ENCODE measurements around the gene C22orf39. TPM values are rescaled to one million over a fixed set of nuclear protein-coding genes. Genes with fewer than 3 reads are reported as not detected.

The C22orf39 gene
- total RNA-seq, 1 donor from 2014 or later = 36.4 TPM

GRCh38 chr22:19494001-19494560 is 46.6 kb upstream of the C22orf39 start:
- no peaks in the 10 kb centered on the region for H3K9me3 ChIP-seq
- no peak overlapping the region for H3K27ac ChIP-seq
- H3K4me1 ChIP-seq = no peaks in the 10 kb centered on the region
- intact Hi-C loops (cut with DNase I) = loop anchor here (10.0 kb wide), 1 partner anchor 131 kb away; no protein-coding TSS in a partner anchor
- ATAC-seq = no peak
- H3K36me3 ChIP-seq = no peaks in the 10 kb centered on the region
- no peaks in the 10 kb centered on the region for H3K27me3 ChIP-seq (ENCODE audit: low read depth)
- no peak overlapping the region for H3K4me3 ChIP-seq
- no peak for TF ChIP-seq CTCF (IDR thresholded peaks at IDR 0.05)
- DNase-seq = no peak

GRCh38 chr22:19492504-19493174 is 45.1 kb upstream of the C22orf39 start:
- H3K36me3 ChIP-seq = no peaks in the 10 kb centered on the region
- no peak for DNase-seq
- H3K4me1 ChIP-seq = no peaks in the 10 kb centered on the region
- TF ChIP-seq CTCF (IDR thresholded peaks at IDR 0.05) = no peak
- no peak overlapping the region for H3K4me3 ChIP-seq
- no peak overlapping the region for H3K27ac ChIP-seq
- intact Hi-C loops (cut with DNase I) = loop anchor here (10.0 kb wide), 1 partner anchor 132 kb away; no protein-coding TSS in a partner anchor
- no peaks in the 10 kb centered on the region for H3K9me3 ChIP-seq
- ATAC-seq = no peak
- no peaks in the 10 kb centered on the region for H3K27me3 ChIP-seq (ENCODE audit: low read depth)

GRCh38 chr22:19490628-19491230 is 43.2 kb upstream of the C22orf39 start:
- ATAC-seq (no peak), DNase-seq (no peak)
- H3K36me3 ChIP-seq = no peaks in the 10 kb centered on the region
- TF ChIP-seq CTCF (IDR thresholded peaks at IDR 0.05) = no peak
- H3K4me1 ChIP-seq = no peaks in the 10 kb centered on the region
- intact Hi-C loops (cut with DNase I) = loop anchor here (10.0 kb wide), 1 partner anchor 134 kb away; no protein-coding TSS in a partner anchor
- H3K4me3 ChIP-seq = no peak overlapping the region
- H3K27ac ChIP-seq = no peak overlapping the region
- H3K9me3 ChIP-seq = no peaks in the 10 kb centered on the region
- no peaks in the 10 kb centered on the region for H3K27me3 ChIP-seq (ENCODE audit: low read depth)

GRCh38 chr22:19488884-19489843 is 41.7 kb upstream of the C22orf39 start:
- no peak for DNase-seq
- no peak for ATAC-seq
- intact Hi-C loops (cut with DNase I) = no loop called here
- no peak overlapping the region for H3K4me3 ChIP-seq
- H3K9me3 ChIP-seq = no peaks in the 10 kb centered on the region
- no peaks in the 10 kb centered on the region for H3K27me3 ChIP-seq (ENCODE audit: low read depth)
- H3K27ac ChIP-seq = no peak overlapping the region
- H3K4me1 ChIP-seq = no peaks in the 10 kb centered on the region
- no peak for TF ChIP-seq CTCF (IDR thresholded peaks at IDR 0.05)
- no peaks in the 10 kb centered on the region for H3K36me3 ChIP-seq

GRCh38 chr22:19488285-19488684 is 40.8 kb upstream of the C22orf39 start:
- intact Hi-C loops (cut with DNase I) = no loop called here
- Histone ChIP-seq H3K4me3 (no peak overlapping the region), H3K4me1 (no peaks in the 10 kb centered on the region), H3K36me3 (no peaks in the 10 kb centered on the region), H3K9me3 (no peaks in the 10 kb centered on the region), H3K27ac (no peak overlapping the region), H3K27me3 (ENCODE audit: low read depth) (no peaks in the 10 kb centered on the region)
- ATAC-seq (no peak), DNase-seq (no peak)
- no peak for TF ChIP-seq CTCF (IDR thresholded peaks at IDR 0.05)

All from lower lobe of right lung (tissue), 2 donors.